HCT116 (cell line): ENCODE data around the gene FAM221A.

Experiments used
- CTCF ChIP-seq, 3 experiments: fragments of 200-600 bp in 1 of 3; sonication (generic) in 1 of 3; IDR thresholded peaks in 2 of 3; conservative IDR thresholded peaks in 1 of 3; 2 replicates each; pipeline ENCODE4 v1.5.1; 2012 to 2017; ENCODE audit warnings: low read depth in 2 of 3, low read length in 2 of 3, antibody characterized with exemption in 1 of 3, borderline replicate concordance in 1 of 3, control low read depth in 1 of 3, mild to moderate bottlenecking in 1 of 3, mixed read lengths in 1 of 3, mixed run types in 1 of 3, moderate library complexity in 1 of 3; ENCODE audit not compliant: insufficient read depth in 1 of 3
- EGR1 ChIP-seq: IDR thresholded peaks from 2 replicates; pipeline ENCODE4 v1.6.1; 2012; ENCODE audit warnings: low read depth
- ELF1 ChIP-seq: IDR thresholded peaks from 2 replicates; pipeline ENCODE4 v1.6.1; 2012; ENCODE audit warnings: low read depth, borderline replicate concordance
- EZH2 ChIP-seq: fragments of 200-600 bp; sonication (generic); IDR thresholded peaks from 2 replicates; pipeline ENCODE4 v1.6.1; 2017; ENCODE audit warnings: antibody characterized with exemption, mixed run types
- EZH2phosphoT487 ChIP-seq: fragments of 200-600 bp; IDR thresholded peaks from 2 replicates; pipeline ENCODE4 v1.6.1; 2018; ENCODE audit warnings: antibody characterized with exemption, borderline replicate concordance
- POLR2A ChIP-seq: IDR thresholded peaks from 2 replicates; pipeline ENCODE4 v1.7.0; 2011; ENCODE audit warnings: borderline replicate concordance; ENCODE audit not compliant: insufficient read depth, insufficient read length; ENCODE audit errors: extremely low read depth
- POLR2AphosphoS5 ChIP-seq: IDR thresholded peaks from 2 replicates; pipeline ENCODE4 v1.6.1; 2011; ENCODE audit warnings: mild to moderate bottlenecking, low read depth, low read length, moderate library complexity
- RAD21 ChIP-seq: IDR thresholded peaks from 2 replicates; pipeline ENCODE4 v1.6.1; 2012; ENCODE audit warnings: low read depth, mild to moderate bottlenecking
- REST ChIP-seq: IDR thresholded peaks from 2 replicates; pipeline ENCODE4 v1.6.1; 2012; ENCODE audit warnings: low read depth
- SP1 ChIP-seq: IDR thresholded peaks from 2 replicates; pipeline ENCODE4 v1.6.1; 2012; ENCODE audit warnings: low read depth
- TCF7L2 ChIP-seq: IDR thresholded peaks from 2 replicates; pipeline ENCODE4 v1.7.0; 2011; ENCODE audit warnings: borderline replicate concordance, inconsistent platforms; ENCODE audit not compliant: insufficient read depth, insufficient read length; ENCODE audit errors: extremely low read depth
- ZBTB33 ChIP-seq: IDR thresholded peaks from 2 replicates; pipeline ENCODE4 v1.6.1; 2011; ENCODE audit warnings: mild to moderate bottlenecking, low read length, moderate library complexity; ENCODE audit not compliant: insufficient replicate concordance; ENCODE audit errors: extremely low read depth
- ZFX ChIP-seq: fragments of 450-650 bp; IDR thresholded peaks from 2 replicates; pipeline ENCODE4 v1.6.1; 2017
- ZNF274 ChIP-seq: fragments of 200-500 bp; sonication (Bioruptor generic); IDR thresholded peaks from 2 replicates; pipeline ENCODE4 v1.6.1; 2014; ENCODE audit warnings: mild to moderate bottlenecking, low read depth, low read length, inconsistent platforms

GRCh38 chr7:23713285-23714149, 33.5 kb downstream of the FAM221A start:
- no peak for TF ChIP-seq CTCF (IDR thresholded peaks at IDR 0.05 in 2 of 3, conservative IDR thresholded peaks at IDR 0.05 in 1 of 3; ENCODE audit: borderline replicate concordance in 1 of 3, insufficient read depth in 1 of 3, low read depth in 2 of 3, low read length in 2 of 3)
- TF ChIP-seq EZH2phosphoT487 = no peak
- no peak for TF ChIP-seq EGR1
- no peak for TF ChIP-seq ELF1
- TF ChIP-seq EZH2 = no peak
- no peak for TF ChIP-seq POLR2A
- TF ChIP-seq ZBTB33 = no peak
- no peak for TF ChIP-seq POLR2AphosphoS5
- TF ChIP-seq REST = no peak
- no peak for TF ChIP-seq TCF7L2
- no peak for TF ChIP-seq SP1
- no peak for TF ChIP-seq RAD21
- no peak for TF ChIP-seq ZFX
- no peak for TF ChIP-seq ZNF274
